ENCODE measurements around the gene SNX2.

The SNX2 gene

GRCh38 chr5:122781465-122781864 lies 6.6 kb downstream of the SNX2 start:
- Histone ChIP-seq H3K14ac (ENCODE audit: low read length) (no peak overlapping the region), H3K9me3 (ENCODE audit: insufficient read depth, low read depth, low read length) (no peaks in the 10 kb centered on the region), H3K23ac (ENCODE audit: low read length) (no peak overlapping the region), H3K36me3 (ENCODE audit: control insufficient read depth in 1 of 2, insufficient read depth in 2 of 2, low read length in 2 of 2) (peaks cover 0 to 3% of the 10 kb centered on the region in 2 experiments), H3K27me3 (ENCODE audit: insufficient read depth, low read length) (no peaks in the 10 kb centered on the region), H2BK12ac (ENCODE audit: low read length) (no peak overlapping the region), H3K79me2 (ENCODE audit: control insufficient read depth, insufficient read depth, low read length, poor library complexity) (peaks cover 6% of the 10 kb centered on the region), H3K18ac (ENCODE audit: low read length) (no peak overlapping the region), H3K4ac (ENCODE audit: low read depth, low read length) (no peak overlapping the region), H3K27ac (ENCODE audit: low read depth, low read length) (no peak overlapping the region), H2BK120ac (ENCODE audit: insufficient read depth, low read length, poor library complexity) (no peak overlapping the region), H4K12ac (ENCODE audit: low read depth, low read length) (no peak overlapping the region), H4K8ac (ENCODE audit: low read depth, low read length) (no peak overlapping the region), H3K4me3 (ENCODE audit: low read depth, low read length) (no peak overlapping the region), H3K4me1 (ENCODE audit: control insufficient read depth in 1 of 2, insufficient read depth in 2 of 2, low read length in 2 of 2) (no peaks in the 10 kb centered on the region), H3K4me2 (ENCODE audit: low read length) (no peak overlapping the region), H4K91ac (ENCODE audit: low read depth, low read length) (no peak overlapping the region), H2AFZ (ENCODE audit: insufficient read depth, low read length, poor library complexity) (no peak overlapping the region), H2BK5ac (ENCODE audit: low read depth, low read length, poor library complexity) (no peak overlapping the region), H3K79me1 (ENCODE audit: low read length) (no peaks in the 10 kb centered on the region), H3K9ac (ENCODE audit: low read length) (no peak overlapping the region), H2AK5ac (ENCODE audit: low read length) (no peak overlapping the region)
- DNase-seq, result no peak
- WGBS (ENCODE audit: extremely low coverage, insufficient coverage, insufficient read length), result no CpG with 5 or more reads among the region's 1 CpG

GRCh38 chr5:122785294-122785693 lies 10.4 kb downstream of the SNX2 start:
- Histone ChIP-seq H3K4me3 (ENCODE audit: low read depth, low read length) (no peak overlapping the region), H2BK12ac (ENCODE audit: low read length) (no peak overlapping the region), H4K12ac (ENCODE audit: low read depth, low read length) (no peak overlapping the region), H3K23ac (ENCODE audit: low read length) (no peak overlapping the region), H2AK5ac (ENCODE audit: low read length) (no peak overlapping the region), H2AFZ (ENCODE audit: insufficient read depth, low read length, poor library complexity) (no peak overlapping the region), H3K27me3 (ENCODE audit: insufficient read depth, low read length) (no peaks in the 10 kb centered on the region), H3K27ac (ENCODE audit: low read depth, low read length) (no peak overlapping the region), H2BK5ac (ENCODE audit: low read depth, low read length, poor library complexity) (no peak overlapping the region), H3K79me2 (ENCODE audit: control insufficient read depth, insufficient read depth, low read length, poor library complexity) (peaks cover 10% of the 10 kb centered on the region), H3K9me3 (ENCODE audit: insufficient read depth, low read depth, low read length) (no peaks in the 10 kb centered on the region), H3K4me2 (ENCODE audit: low read length) (no peak overlapping the region), H3K4me1 (ENCODE audit: control insufficient read depth in 1 of 2, insufficient read depth in 2 of 2, low read length in 2 of 2) (no peaks in the 10 kb centered on the region), H3K4ac (ENCODE audit: low read depth, low read length) (peak overlapping the region; percentile 91), H3K79me1 (ENCODE audit: low read length) (no peaks in the 10 kb centered on the region), H4K8ac (ENCODE audit: low read depth, low read length) (no peak overlapping the region), H3K18ac (ENCODE audit: low read length) (no peak overlapping the region), H3K9ac (ENCODE audit: low read length) (no peak overlapping the region), H2BK120ac (ENCODE audit: insufficient read depth, low read length, poor library complexity) (no peak overlapping the region), H3K36me3 (ENCODE audit: control insufficient read depth in 1 of 2, insufficient read depth in 2 of 2, low read length in 2 of 2) (peaks cover 0 to 3% of the 10 kb centered on the region in 2 experiments), H4K91ac (ENCODE audit: low read depth, low read length) (no peak overlapping the region), H3K14ac (ENCODE audit: low read length) (no peak overlapping the region)
- no CpG with 5 or more reads among the region's 1 CpG for WGBS (ENCODE audit: extremely low coverage, insufficient coverage, insufficient read length)
- DNase-seq, result no peak

GRCh38 chr5:122788371-122788770 lies 13.5 kb downstream of the SNX2 start:
- whole genome bisulfite sequencing (ENCODE audit: extremely low coverage, insufficient coverage, insufficient read length), result no CpG with 5 or more reads among the region's 1 CpG

GRCh38 chr5:122788996-122789395 lies 14.1 kb downstream of the SNX2 start:
- Histone ChIP-seq H3K4me2 (ENCODE audit: low read length) (no peak overlapping the region), H3K79me2 (ENCODE audit: control insufficient read depth, insufficient read depth, low read length, poor library complexity) (peaks cover 7% of the 10 kb centered on the region), H2AFZ (ENCODE audit: insufficient read depth, low read length, poor library complexity) (no peak overlapping the region), H3K18ac (ENCODE audit: low read length) (no peak overlapping the region), H3K9ac (ENCODE audit: low read length) (no peak overlapping the region), H4K12ac (ENCODE audit: low read depth, low read length) (no peak overlapping the region), H2AK5ac (ENCODE audit: low read length) (no peak overlapping the region), H3K9me3 (ENCODE audit: insufficient read depth, low read depth, low read length) (no peaks in the 10 kb centered on the region), H2BK120ac (ENCODE audit: insufficient read depth, low read length, poor library complexity) (no peak overlapping the region), H3K27ac (ENCODE audit: low read depth, low read length) (no peak overlapping the region), H3K4me1 (ENCODE audit: control insufficient read depth in 1 of 2, insufficient read depth in 2 of 2, low read length in 2 of 2) (no peaks in the 10 kb centered on the region), H3K4ac (ENCODE audit: low read depth, low read length) (peak overlapping the region; percentile 24), H3K79me1 (ENCODE audit: low read length) (no peaks in the 10 kb centered on the region), H2BK5ac (ENCODE audit: low read depth, low read length, poor library complexity) (no peak overlapping the region), H3K4me3 (ENCODE audit: low read depth, low read length) (no peak overlapping the region), H3K23ac (ENCODE audit: low read length) (no peak overlapping the region), H3K27me3 (ENCODE audit: insufficient read depth, low read length) (no peaks in the 10 kb centered on the region), H3K14ac (ENCODE audit: low read length) (no peak overlapping the region), H2BK12ac (ENCODE audit: low read length) (no peak overlapping the region), H4K91ac (ENCODE audit: low read depth, low read length) (no peak overlapping the region), H3K36me3 (ENCODE audit: control insufficient read depth in 1 of 2, insufficient read depth in 2 of 2, low read length in 2 of 2) (peaks cover 0 to 2% of the 10 kb centered on the region in 2 experiments), H4K8ac (ENCODE audit: low read depth, low read length) (no peak overlapping the region)
- DNase-seq, result no peak

More at GRCh38 chr5:122788371-122788770, 13.5 kb downstream of the SNX2 start:
- H2AK5ac ChIP-seq (ENCODE audit: low read length), result no peak overlapping the region
- H3K4me1 ChIP-seq (ENCODE audit: control insufficient read depth in 1 of 2, insufficient read depth in 2 of 2, low read length in 2 of 2), result no peaks in the 10 kb centered on the region
- no peaks in the 10 kb centered on the region for H3K27me3 ChIP-seq (ENCODE audit: insufficient read depth, low read length)
- no peak overlapping the region for H2BK120ac ChIP-seq (ENCODE audit: insufficient read depth, low read length, poor library complexity)
- no peak overlapping the region for H3K4me3 ChIP-seq (ENCODE audit: low read depth, low read length)
- H2BK5ac ChIP-seq (ENCODE audit: low read depth, low read length, poor library complexity), result no peak overlapping the region
- no peak overlapping the region for H2BK12ac ChIP-seq (ENCODE audit: low read length)
- H4K12ac ChIP-seq (ENCODE audit: low read depth, low read length), result no peak overlapping the region
- H3K36me3 ChIP-seq (ENCODE audit: control insufficient read depth in 1 of 2, insufficient read depth in 2 of 2, low read length in 2 of 2), result peaks cover 0 to 2% of the 10 kb centered on the region in 2 experiments
- no peak overlapping the region for H3K14ac ChIP-seq (ENCODE audit: low read length)
- no peaks in the 10 kb centered on the region for H3K9me3 ChIP-seq (ENCODE audit: insufficient read depth, low read depth, low read length)
- peaks cover 7% of the 10 kb centered on the region for H3K79me2 ChIP-seq (ENCODE audit: control insufficient read depth, insufficient read depth, low read length, poor library complexity)
- H3K4me2 ChIP-seq (ENCODE audit: low read length), result no peak overlapping the region
- H3K18ac ChIP-seq (ENCODE audit: low read length), result no peak overlapping the region
- no peak overlapping the region for H4K8ac ChIP-seq (ENCODE audit: low read depth, low read length)
- no peak overlapping the region for H3K27ac ChIP-seq (ENCODE audit: low read depth, low read length)
- no peak overlapping the region for H4K91ac ChIP-seq (ENCODE audit: low read depth, low read length)
- no peak overlapping the region for H3K23ac ChIP-seq (ENCODE audit: low read length)
- H3K79me1 ChIP-seq (ENCODE audit: low read length), result no peaks in the 10 kb centered on the region
- no peak for DNase-seq
- no peak overlapping the region for H3K9ac ChIP-seq (ENCODE audit: low read length)
- H3K4ac ChIP-seq (ENCODE audit: low read depth, low read length), result no peak overlapping the region
- H2AFZ ChIP-seq (ENCODE audit: insufficient read depth, low read length, poor library complexity), result no peak overlapping the region

Data from trophoblast cell (in vitro differentiated cells and primary cell).